Activated CD4-positive, CD25-positive, alpha-beta regulatory T cell (primary cell): ENCODE data around the gene HSD3B2.

Source experiments
- DNase-seq, 4 experiments: peaks; one replicate each; lab custom pipeline; 2025; lab: John Stamatoyannopoulos, UW

The HSD3B2 gene

DNA sequence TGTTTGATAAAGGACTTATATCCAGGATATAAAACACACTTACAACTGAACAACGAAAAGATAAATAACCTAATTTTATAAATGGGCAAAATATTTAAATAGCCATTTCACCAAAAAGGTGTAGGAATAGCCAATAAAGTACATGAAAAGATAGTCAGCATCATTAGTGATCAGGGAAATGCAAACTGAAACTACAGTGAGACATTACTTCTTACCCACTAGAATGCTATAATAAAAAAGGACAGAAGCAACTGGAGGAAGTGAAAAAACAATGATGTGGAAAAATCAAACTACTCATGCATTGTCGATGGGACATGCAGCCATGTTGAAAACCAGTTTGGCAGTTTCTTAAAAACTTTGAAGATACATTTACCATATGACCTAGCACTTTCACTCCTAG, 48.6 kb downstream of the HSD3B2 start:
- no peak for DNase-seq

DNA sequence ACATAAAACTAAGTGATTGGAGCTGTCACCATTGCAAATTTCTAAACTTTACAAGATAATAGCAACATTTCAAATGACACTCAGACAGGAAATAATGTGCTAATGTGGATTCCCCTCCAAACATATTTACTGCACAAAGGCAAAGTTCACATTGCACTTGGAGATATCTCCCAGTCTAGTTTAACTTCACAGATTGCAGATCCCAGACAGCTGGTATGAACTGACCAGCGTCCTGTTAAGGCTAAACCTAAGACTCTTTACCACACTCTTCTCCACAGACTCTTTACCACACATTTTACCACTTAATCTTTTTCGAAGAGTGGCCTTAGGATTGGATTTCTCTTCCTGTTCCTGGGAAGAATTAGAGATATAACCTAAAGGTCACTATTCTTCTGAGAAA, 51.5 kb downstream of the HSD3B2 start:
- no peak for DNase-seq

DNA sequence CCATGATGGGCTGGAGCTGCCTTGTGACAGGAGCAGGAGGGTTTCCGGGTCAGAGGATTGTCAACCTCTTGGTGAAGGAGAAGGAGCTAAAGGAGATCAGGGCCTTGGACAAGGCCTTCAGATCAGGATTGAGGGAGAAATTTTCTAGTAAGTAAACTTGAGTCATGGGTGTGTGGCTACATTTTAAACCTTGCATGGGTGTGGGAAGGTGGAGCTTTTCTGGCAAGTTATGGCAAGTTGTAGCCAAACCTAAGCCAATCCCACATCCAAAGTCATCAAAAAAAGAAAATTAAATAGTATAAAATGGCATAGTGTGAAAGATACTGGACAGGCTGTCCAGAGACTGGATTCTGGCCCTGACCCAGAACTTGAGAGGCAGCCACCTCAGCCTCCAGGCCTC, 52.3 kb downstream of the HSD3B2 start:
- no peak for DNase-seq

- DNase-seq = no peak
Observed at GRCh38 chr1:119467857-119468668, 53.1 kb downstream of the HSD3B2 start.

DNA sequence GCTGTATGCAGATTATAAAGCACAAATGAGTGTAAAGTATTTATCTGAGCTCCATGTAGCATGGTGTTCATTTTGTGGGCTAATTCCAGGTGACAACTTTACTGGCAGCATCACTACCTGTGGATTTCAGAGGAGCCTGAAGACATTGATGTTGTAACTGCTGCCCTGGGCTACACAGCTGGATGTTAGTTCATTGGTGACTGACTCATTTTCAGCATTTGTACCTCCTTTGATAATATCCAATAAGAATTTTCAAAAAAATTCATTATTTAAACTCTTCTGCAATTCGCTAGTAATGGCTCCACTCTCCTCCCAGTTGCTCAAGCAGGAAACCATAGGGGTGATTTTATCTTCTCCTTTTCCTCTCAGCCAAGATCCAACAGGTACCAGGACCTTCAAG, 54.8 kb downstream of the HSD3B2 start:
- no peak for DNase-seq

DNA sequence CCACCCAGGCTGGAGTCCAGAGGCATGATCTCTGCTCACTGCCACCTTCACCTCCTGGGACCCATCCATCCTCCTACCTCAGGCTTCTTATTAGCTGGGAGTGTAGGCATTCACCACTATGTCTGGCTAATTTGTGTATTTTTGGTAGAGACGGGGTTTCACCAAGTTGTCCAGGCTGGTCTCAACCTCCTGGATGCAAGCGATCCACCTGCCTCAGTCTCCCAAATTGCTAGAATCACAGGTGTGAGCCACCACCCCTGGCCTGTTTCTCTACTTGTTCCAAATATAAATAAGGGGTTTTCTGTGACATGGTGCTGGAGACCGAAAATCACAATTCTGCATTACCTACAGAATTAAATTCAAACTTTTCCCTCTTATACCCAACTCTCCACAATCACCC, 55.4 kb downstream of the HSD3B2 start:
- no peak for DNase-seq

DNA sequence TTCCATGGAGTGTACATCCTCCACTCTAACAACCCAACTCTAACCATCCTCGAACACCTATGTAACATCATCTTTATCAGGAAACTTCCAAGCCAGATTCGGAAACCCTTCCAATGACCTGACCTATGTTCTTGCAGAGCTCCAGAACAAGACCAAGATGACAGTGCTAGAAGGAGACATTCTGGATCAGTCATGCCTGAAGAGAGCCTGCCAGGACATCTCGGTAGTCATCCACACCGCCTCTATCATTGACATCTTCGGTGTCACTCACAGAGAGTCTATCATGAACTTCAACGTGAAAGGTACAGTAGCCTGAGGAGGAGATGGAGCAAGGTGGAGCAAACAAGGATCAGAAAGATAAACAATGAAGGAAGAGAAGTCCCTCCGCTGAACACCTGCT, 56.0 kb downstream of the HSD3B2 start:
- DNase-seq = no peak

GRCh38 chr1:119471566-119471965, 56.6 kb downstream of the HSD3B2 start:
- no peak for DNase-seq

GRCh38 chr1:119472080-119472818, 57.3 kb downstream of the HSD3B2 start:
- no peak for DNase-seq
